ENCODE measurements around the gene CT45A9. TPM values are rescaled to one million over a fixed set of nuclear protein-coding genes. Genes with fewer than 3 reads are reported as not detected.
"Not testable (repeated sequence)": the region's sequence is repeated elsewhere in the genome, so short reads cannot be mapped to it uniquely, and the experiment has no call there.

Gene CT45A9
- total RNA-seq (2013): not detected
- not detected for polyA plus RNA-seq
- not detected in 2 replicates for polyA minus RNA-seq
- total RNA-seq: 0 reads per million in 11 experiments

DNA sequence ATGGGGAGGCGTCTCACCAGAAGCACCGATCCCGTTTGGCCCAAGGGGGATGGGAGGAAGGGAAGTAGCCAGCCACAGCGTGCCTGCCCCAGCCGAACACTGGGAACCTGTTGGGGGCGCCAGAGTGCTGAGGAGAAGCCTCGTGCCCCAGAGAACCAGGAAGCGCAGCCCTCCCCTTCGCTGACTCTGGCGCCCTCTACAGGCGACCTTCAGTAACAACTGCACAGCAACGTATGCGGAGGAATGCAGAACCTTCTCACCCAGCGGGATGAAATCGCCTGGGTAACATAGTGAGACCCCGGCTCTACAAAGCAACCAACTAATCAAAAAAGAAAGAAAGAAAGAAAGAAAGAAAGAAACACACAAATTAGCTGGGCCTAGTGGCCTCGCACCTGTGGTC lies at the start of gene CT45A9:
CT45A9 (minus strand) TSS at position 101 of the 400 bp plus-strand sequence. CDS start 3,751 bp downstream, outside the sequence.
- DNase-seq; H3K27ac Mint-ChIP-seq; H3K4me1 ChIP-seq (ENCODE audit: control insufficient read depth in 1 of 2, insufficient read depth in 2 of 2, low read length in 2 of 2); H3K79me2 ChIP-seq (ENCODE audit: insufficient read depth, low read length); H4K20me1 ChIP-seq (ENCODE audit: insufficient read depth, low read length); intact Hi-C loops (cut with micrococcal nuclease); H3K4me2 ChIP-seq (replicated peaks; ENCODE audit: extremely low read depth, low read length, poor library complexity, severe bottlenecking); H3K4me3 Mint-ChIP-seq; H3K27ac ChIP-seq (ENCODE audit: low read depth in 1 of 2, low read length in 2 of 2); H3K9ac ChIP-seq (ENCODE audit: insufficient read depth, low read length, poor library complexity, severe bottlenecking); H3K9me3 ChIP-seq (replicated peaks in 1 of 2; ENCODE audit: control insufficient read depth in 1 of 2, insufficient read depth in 1 of 2, low read length in 2 of 2); H3K27me3 ChIP-seq (ENCODE audit: control insufficient read depth in 2 of 2, insufficient read depth in 2 of 2, low read length in 2 of 2); H3K36me3 ChIP-seq (replicated peaks in 1 of 2; ENCODE audit: control insufficient read depth in 1 of 2, insufficient read depth in 2 of 2, low read length in 2 of 2); H3K9me3 Mint-ChIP-seq; H3K4me3 ChIP-seq (replicated peaks in 1 of 3; ENCODE audit: low read depth in 2 of 3, low read length in 3 of 3); H2AFZ ChIP-seq (ENCODE audit: insufficient read depth, low read depth, low read length, poor library complexity, severe bottlenecking); H3K27me3 Mint-ChIP-seq (ENCODE audit: low read depth in 3 of 3); H3K4me1 Mint-ChIP-seq; H3K36me3 Mint-ChIP-seq: not testable (repeated sequence)
- no CpG with 5 or more reads among the region's 17 CpGs for WGBS (ENCODE audit: insufficient coverage)

DNA sequence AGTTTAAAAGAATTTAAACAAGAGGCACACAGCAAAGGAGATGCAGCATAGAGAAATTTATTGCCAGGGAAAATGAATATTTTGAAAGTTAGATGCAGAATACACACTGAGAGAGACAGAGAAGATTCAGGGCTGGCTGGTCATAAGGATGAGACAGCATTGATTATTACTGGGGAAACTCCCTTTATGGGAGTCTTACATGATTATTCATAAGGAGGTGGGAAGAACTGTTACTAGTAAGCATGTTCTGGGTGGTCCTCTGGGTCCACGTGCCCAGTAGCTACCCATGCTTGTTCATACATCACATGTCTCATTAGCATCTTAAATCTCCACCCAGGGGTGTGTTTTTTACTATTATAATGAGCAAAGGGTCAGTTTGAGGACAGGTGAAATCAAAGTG lies 48.9 kb upstream of the CT45A9 start:
- H3K36me3 ChIP-seq (replicated peaks in 1 of 2; ENCODE audit: control insufficient read depth in 1 of 2, insufficient read depth in 2 of 2, low read length in 2 of 2); intact Hi-C loops (cut with micrococcal nuclease); H3K27me3 ChIP-seq (ENCODE audit: control insufficient read depth in 2 of 2, insufficient read depth in 2 of 2, low read length in 2 of 2); H4K20me1 ChIP-seq (ENCODE audit: insufficient read depth, low read length); H2AFZ ChIP-seq (ENCODE audit: insufficient read depth, low read depth, low read length, poor library complexity, severe bottlenecking); DNase-seq; H3K4me3 ChIP-seq (replicated peaks in 1 of 3; ENCODE audit: low read depth in 2 of 3, low read length in 3 of 3); H3K27ac ChIP-seq (ENCODE audit: low read depth in 1 of 2, low read length in 2 of 2); H3K4me2 ChIP-seq (replicated peaks; ENCODE audit: extremely low read depth, low read length, poor library complexity, severe bottlenecking); H3K27ac Mint-ChIP-seq; H3K4me1 ChIP-seq (ENCODE audit: control insufficient read depth in 1 of 2, insufficient read depth in 2 of 2, low read length in 2 of 2); H3K4me1 Mint-ChIP-seq; H3K36me3 Mint-ChIP-seq; H3K4me3 Mint-ChIP-seq; H3K9me3 Mint-ChIP-seq; H3K9me3 ChIP-seq (replicated peaks in 1 of 2; ENCODE audit: control insufficient read depth in 1 of 2, insufficient read depth in 1 of 2, low read length in 2 of 2); H3K27me3 Mint-ChIP-seq (ENCODE audit: low read depth in 3 of 3); H3K79me2 ChIP-seq (ENCODE audit: insufficient read depth, low read length); H3K9ac ChIP-seq (ENCODE audit: insufficient read depth, low read length, poor library complexity, severe bottlenecking): not testable (repeated sequence)
- WGBS (ENCODE audit: insufficient coverage): no CpG with 5 or more reads among the region's 1 CpG

DNA sequence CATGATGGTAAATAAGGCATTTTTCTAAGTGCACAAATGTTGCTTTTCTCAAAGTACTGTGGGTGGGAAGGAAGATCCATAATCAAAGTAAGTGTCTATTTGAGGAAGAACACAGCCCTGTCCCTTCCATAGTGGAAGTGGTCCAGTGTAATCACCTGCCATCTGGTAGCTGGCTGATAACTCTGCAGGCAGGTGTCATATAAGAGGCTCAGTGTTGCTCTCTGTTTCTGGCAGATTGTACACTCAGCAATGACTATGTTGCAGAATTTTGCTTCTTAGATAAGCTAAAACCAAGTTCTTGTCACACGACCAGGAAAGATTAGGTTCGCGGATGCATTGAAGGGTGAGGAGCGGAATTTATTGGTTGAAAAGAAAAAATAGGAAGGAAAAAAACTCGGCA lies 42.8 kb upstream of the CT45A9 start:
- H3K36me3 ChIP-seq (replicated peaks in 1 of 2; ENCODE audit: control insufficient read depth in 1 of 2, insufficient read depth in 2 of 2, low read length in 2 of 2): no peaks in the 10 kb centered on the region
- no peak overlapping the region for H3K4me3 ChIP-seq (replicated peaks in 1 of 3; ENCODE audit: low read depth in 2 of 3, low read length in 3 of 3)
- H3K4me2 ChIP-seq (replicated peaks; ENCODE audit: extremely low read depth, low read length, poor library complexity, severe bottlenecking): no peak overlapping the region
- H3K79me2 ChIP-seq (ENCODE audit: insufficient read depth, low read length): no peaks in the 10 kb centered on the region
- Mint-ChIP-seq H3K36me3 (no peaks in the 10 kb centered on the region), H3K27me3 (ENCODE audit: low read depth in 3 of 3) (peaks cover 0 to 3% (median 0%) of the 10 kb centered on the region in 3 donors), H3K27ac (no peak overlapping the region), H3K9me3 (peaks cover 0 to 1% (median 0%) of the 10 kb centered on the region in 7 donors), H3K4me1 (no peaks in the 10 kb centered on the region), H3K4me3 (no peak overlapping the region)
- peaks cover 0 to 2% of the 10 kb centered on the region in 2 donors for H3K27me3 ChIP-seq (ENCODE audit: control insufficient read depth in 2 of 2, insufficient read depth in 2 of 2, low read length in 2 of 2)
- H3K9me3 ChIP-seq (replicated peaks in 1 of 2; ENCODE audit: control insufficient read depth in 1 of 2, insufficient read depth in 1 of 2, low read length in 2 of 2): no peaks in the 10 kb centered on the region
- no peak overlapping the region for H2AFZ ChIP-seq (ENCODE audit: insufficient read depth, low read depth, low read length, poor library complexity, severe bottlenecking)
- WGBS (ENCODE audit: insufficient coverage): no CpG with 5 or more reads among the region's 5 CpGs
- no peak for DNase-seq
- H3K27ac ChIP-seq (ENCODE audit: low read depth in 1 of 2, low read length in 2 of 2): no peak overlapping the region
- intact Hi-C loops (cut with micrococcal nuclease): no loop called here
- H3K4me1 ChIP-seq (ENCODE audit: control insufficient read depth in 1 of 2, insufficient read depth in 2 of 2, low read length in 2 of 2): no peaks in the 10 kb centered on the region
- H4K20me1 ChIP-seq (ENCODE audit: insufficient read depth, low read length): no peaks in the 10 kb centered on the region
- TF ChIP-seq CTCF (IDR thresholded peaks at IDR 0.05): no peak
- no peak overlapping the region for H3K9ac ChIP-seq (ENCODE audit: insufficient read depth, low read length, poor library complexity, severe bottlenecking)

Measured in CD14-positive monocyte (primary cell).